GM19238 (cell line): ENCODE measurements around the gene NODAL.
"Not testable (repeated sequence)": the region's sequence is repeated elsewhere in the genome, so short reads cannot be mapped to it uniquely, and the experiment has no call there.

ENCODE experiments used
- DNase-seq: peaks from one replicate; pipeline ENCODE4 v3.0.0; 2011; ENCODE audit warnings: low spot score; ENCODE audit not compliant: insufficient read length

The NODAL gene

DNA sequence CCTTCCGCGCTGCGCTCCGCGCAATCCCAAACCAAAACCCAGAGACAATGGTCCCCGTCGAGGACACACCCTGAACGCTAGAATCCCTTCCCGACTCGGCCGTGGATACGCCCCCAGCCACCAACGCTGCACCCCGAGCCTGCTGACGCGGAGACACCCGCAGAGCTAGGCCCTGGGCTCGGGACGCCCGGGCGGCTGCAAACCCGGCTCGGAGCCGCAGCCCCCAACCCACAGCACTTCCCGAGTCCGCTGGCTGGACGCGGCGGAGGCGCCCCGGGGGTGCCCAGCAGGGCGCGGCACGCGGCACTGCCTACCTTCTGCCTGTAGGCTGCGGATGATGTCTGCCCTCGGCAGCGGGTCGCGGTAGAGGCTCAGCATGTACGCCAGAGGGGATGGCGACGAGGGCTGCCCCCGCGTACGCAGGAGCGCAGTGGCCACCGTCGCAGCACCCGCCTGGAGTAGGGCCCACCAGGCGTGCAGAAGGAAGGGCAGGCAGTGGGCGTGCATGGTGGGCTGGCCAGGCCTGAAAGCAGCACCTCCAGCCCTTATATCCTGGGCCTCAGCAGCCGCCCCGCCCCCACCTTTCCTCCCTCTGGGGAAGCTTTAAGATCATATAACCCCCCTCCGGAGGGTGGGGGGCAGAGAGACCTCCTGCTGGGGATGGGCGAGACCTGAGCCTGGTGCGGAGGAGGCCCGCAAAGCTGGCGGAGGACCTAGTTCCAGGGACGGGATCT lies at the start of gene NODAL:
TSS of gene NODAL (minus strand) at position 521 of the 734 bp plus-strand sequence. CDS start at position 507, 14 bp downstream.
- DNase-seq = no peak

DNA sequence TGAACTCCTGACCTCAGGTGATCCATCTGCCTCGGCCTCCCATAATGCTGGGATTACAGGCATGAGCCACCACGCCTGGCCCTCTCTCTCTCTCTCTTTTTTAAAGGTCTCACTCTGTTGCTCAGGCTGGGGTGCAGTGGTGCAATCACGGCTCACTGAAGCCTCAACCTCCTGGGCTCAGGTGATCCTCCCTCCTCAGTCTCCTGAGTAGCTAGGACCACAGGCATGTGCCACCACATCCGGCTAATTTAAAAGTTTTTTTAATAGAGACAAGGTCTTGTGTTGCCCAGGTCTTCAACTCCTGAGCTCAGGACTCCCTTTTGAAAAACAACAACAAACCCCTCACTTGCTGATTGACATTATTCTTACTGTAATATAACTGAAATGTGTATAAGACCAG lies 48.7 kb upstream of the NODAL start:
- no peak for DNase-seq

DNA sequence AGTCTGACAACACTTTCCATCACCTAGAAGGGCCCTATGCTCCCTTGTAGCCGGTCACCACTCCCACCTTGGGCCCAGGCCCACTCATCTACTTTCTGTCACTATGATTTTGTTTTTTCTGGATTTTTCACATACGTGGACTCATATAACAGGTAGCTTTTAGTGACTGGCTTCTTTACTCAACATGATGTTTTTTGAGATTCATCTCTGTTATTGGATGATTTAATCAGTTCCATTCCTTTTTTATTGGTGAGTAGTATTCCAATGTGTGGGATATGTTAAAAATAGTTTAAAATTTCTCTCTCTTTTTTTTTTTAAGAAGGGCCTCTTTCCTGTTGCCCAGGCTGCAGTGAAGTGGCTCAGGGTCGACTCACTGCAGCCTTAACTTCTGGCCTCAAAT lies 46.3 kb upstream of the NODAL start:
- DNase-seq = no peak

GRCh38 chr10:70483872-70484271 lies 42.4 kb upstream of the NODAL start:
- DNase-seq = not testable (repeated sequence)

DNA sequence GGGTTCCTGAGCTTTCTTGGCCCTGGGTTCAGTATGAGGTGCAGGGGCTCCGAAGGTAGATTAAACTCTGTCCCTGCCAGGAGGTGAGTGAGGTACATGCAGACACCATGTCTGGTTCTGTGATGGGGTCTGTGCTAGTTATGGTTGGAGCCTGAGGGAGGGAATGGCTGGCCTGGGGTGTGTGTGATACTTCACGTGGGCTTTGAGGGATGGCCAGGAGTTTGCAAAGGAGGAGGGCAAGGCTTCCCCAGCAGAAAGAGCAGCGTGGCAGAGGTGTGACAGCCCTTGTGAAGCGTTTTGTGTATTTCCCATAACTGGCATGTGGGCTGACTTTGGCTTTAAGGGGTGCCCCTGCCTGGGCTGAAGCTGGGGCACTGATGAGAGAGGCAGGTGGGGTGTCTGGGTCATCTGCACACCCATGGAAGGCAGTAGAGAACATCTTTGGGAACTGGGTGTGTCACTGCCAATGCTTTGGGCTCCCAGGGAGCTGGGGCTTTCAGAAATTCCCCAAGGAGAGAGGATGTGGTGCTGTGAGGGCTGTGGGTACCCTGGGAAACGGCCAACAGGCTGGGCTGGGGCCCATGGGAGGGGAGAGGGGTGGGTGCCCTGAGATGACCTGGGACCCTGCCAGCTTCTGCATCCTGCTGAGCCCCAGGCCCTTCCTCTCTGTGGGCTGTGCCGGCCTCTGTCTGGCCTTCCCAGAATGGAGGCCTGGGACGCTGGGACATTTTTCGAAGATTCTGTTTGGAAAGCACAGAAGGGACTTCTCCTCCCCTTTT lies 41.7 kb upstream of the NODAL start:
- no peak for DNase-seq

GRCh38 chr10:70481831-70482530 lies 40.5 kb upstream of the NODAL start:
- DNase-seq = no peak

DNA sequence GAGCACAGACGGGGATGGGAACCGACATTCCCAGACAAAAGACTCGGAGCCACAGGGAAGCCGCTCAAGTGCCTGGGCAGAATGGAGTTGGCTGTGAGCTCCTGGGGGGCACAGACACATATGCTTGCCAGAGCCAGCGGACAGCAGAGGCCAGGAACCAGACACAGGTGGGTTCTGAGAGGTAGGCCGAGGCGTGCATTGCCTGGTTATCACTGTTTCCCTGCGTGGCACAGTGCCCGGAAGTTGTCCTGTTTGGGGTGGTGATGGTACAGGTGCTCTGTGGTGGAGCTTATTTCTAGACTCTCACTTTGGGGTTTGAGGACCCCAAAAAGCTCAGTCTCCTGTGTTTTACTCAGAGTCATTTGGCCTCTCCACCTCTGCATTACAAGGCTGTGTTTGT lies 39.6 kb upstream of the NODAL start:
- DNase-seq = no peak

DNA sequence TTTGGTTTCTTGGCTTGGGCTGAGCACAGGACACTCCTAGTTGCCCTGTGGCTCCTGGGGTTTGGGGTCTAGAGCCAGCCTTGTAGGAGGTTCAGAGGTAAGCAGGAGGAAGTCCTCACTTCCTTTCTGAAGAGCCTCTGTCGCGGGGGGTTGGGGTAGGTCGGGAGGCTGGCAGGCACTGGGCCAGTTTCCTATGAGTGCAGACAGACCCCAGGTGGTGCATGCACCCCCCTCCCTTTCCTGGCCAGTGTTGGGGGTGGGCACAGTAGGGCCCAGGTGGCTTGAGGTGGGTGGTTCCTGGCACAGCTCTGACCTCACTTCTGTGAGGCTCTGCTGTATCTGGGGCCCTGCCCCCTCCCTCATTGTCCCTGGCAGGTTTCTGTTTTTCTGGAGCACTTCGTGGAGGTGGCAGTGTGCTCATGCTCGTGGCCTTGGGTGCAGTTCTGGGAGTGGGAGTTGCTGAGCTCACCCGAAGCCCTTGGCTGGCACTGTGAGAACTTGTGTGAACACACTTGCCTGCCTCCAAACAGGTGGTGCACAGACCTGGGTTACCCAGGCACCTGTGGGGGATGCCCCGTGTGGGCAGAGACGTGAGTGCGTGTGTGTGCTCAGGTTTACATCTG lies 38.9 kb upstream of the NODAL start:
- no peak for DNase-seq

DNA sequence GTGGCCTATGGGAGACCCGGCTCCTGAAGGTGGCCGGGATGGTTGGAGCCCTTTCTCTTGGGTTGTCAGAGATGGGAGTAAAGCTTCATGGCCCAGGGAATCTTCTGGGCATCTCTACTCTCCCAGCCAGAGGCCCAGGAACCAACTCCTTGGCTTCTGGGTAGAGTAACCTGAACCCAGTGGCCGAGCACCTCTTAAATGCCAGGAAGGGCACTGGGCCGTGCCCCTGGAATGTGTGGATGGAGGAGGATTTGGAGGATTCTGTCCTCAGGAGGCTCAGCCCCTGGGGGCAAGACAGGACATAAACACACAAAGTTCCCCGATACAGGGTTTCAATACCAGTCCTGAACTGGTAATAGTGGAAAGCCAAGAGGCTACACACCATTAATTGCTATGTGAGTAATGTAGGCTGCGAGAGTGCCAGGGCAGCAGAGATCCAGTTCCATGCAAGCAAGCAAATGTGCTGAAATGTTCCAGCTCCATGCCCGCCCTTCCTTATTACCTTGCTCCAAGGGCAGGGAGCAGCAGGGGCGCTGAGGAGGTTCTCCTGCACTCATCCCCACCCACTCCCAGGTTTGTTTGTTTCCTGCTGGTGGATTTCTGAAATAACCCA lies 38.3 kb upstream of the NODAL start:
- no peak for DNase-seq

DNA sequence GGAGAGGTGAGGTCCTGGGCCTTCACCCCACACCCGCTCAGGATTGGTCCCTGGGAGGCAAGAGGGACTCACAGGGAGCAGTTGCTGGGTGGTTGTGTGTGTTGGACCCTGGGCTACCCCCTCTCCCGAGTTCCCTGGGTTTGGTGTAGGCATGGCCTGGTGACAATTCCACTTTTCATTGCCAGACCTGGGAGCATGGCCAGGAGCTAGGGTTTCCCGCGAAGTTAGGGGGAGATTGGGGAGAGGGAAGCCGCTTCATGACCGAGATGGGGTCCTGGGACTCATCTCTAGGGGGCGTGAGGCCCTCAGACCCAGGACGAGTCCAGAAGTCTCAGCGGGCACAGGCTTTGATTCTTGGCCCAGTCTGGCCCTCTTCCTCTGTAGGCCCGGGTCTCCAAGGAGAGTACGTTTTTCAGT lies 37.7 kb upstream of the NODAL start:
- DNase-seq = no peak

DNA sequence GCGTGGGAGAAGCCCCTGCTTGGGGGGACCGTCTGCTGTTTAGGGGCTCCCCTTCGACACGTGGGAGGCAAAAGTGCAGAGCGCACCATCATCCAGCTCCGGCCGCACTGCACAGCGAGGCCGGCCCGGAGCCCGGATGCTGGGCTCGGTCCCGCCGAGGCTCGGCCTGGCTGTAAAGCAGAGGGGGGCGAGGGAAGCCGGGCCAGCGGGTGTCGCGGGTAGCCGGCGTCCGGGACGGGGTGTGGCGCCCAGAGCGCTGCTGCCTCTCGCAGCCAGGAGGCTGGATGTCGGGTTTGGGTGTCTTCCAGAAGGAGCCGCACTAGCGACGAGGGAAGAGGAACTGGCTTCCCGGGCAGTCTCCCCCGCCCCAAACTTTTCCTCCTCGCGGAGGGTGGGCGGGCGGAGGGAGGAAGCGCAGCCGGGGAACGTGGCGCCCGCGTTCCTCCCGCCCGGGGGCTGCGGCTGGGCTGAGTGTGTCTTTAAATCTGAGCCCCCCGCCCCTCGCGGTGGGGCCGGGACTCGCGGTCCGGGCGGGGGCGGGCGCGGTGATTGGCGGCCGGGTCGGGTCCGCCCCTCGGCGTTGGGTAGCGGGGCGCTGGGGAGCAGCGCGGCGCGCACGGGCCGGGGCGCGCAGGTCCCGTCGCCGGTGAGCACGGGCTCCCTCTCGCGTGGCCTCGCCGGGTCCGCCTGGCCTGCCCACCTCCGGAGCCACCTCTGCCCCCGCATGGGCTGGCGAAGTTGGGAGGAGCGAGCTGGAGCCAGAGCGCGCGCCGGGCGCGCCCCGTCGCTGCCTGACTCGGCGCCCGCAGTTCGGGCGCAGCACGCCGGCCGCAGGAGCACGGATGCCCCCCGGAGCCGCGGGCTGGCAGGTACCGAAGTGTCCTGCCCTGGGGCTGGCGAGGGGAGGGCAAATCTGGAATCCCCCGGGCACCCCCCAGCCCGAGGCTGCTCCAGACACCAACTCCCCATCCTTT lies 37.0 kb upstream of the NODAL start, which contains the start of gene PALD1:
TSS of gene PALD1 (plus strand) at position 577 of the 974 bp plus-strand sequence. CDS start 47,185 bp downstream, outside the sequence.
- DNase-seq = peak; percentile 60

DNA sequence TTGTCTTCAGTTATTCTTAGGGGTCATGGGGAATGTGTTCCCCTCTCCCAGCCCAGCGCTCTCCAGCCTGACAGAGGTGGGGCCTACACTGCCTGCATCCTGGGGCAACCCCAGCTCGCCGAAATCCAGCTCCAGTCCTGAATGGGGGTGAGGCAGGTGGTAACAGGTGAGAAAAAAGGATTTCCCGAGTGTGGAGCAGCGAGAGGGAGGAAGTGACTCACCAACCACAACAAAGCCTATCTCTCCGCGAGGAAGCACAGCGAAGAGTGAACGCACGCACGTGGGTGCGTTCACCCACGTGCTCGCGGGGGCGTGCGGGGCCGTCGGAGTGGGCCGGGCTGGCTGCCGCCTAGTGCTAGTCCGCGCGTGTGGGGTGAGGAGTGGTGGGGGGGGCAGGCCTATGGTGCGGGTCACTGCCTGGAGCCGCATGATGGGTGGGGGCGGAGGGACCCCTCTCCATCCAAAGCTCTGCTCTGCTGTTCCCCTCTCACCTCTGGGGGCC lies 36.2 kb upstream of the NODAL start:
- DNase-seq = no peak

DNA sequence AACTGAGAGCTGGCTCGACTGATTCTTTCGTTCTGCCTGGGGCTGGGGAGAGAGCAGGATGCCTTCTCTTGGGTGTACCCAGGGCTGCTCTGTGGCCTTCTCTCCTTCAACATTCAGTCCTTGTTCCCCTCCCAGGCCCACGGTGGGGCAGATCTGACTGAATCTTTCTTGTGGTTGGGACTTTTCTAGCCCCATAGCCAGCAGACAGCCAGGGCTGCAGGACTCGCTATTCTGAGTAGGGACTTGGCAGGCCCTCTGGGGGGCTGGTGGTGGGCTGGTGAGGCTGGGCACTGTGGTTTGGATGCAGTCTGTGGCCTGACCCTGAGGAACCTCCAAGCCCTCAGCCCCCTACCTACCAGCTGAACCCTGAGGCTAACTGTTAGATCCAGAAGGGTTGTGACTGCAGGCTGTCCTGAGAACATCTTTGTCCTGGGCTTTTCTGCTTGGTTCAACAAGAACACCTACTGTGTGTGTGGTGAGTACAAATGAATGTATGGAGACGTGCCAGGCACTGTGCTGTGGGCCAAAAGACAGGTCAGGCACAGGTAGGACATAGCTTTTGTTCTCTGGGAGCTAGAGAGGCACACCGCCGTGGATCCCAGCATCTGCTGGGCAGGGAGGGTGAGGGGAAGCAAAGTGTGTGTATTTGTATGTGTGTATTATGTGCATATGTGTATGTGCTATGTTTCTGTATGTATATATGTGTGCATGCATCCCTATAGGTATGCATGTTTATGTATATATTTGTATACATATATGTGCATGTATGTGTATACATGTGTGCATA lies 35.0 kb upstream of the NODAL start:
- DNase-seq = no peak

DNA sequence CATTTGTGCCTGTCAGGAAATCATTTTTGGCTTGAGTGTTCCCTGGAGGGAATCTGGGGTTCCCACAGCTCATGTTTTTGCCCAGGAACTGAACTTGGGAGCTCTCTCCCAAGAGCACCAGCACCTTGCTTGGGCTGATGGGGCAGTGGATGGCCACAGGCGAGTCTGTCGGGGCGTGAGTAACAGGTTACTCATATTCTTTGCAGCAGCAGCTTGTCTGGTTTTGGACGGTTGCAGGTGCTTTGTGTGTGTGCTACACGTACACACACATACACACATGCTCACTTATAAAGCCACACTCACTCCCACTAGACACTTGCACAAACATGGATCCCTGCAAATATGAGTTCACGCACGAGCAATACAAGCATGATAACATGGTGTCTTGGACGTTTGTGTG lies 34.2 kb upstream of the NODAL start:
- no peak for DNase-seq

DNA sequence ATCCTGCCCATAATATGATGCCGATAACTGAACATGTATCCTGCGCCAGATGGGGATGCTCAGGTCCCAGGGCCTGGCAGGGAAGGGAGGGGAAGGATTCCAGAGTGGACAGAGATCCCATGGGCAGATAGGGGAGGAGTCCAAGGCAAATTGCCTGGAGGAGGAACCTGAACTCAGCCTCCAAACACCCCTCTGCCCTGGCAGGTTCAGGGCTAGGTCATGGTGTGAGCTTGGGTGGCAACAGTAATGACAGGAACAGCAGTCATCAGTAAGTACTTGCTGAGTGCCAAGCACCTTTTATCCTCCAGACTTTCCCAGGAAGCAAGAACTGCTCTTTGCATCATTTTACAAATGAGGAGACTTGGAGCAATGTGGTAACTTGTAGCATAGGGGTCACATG lies 33.3 kb upstream of the NODAL start:
- no peak for DNase-seq

DNA sequence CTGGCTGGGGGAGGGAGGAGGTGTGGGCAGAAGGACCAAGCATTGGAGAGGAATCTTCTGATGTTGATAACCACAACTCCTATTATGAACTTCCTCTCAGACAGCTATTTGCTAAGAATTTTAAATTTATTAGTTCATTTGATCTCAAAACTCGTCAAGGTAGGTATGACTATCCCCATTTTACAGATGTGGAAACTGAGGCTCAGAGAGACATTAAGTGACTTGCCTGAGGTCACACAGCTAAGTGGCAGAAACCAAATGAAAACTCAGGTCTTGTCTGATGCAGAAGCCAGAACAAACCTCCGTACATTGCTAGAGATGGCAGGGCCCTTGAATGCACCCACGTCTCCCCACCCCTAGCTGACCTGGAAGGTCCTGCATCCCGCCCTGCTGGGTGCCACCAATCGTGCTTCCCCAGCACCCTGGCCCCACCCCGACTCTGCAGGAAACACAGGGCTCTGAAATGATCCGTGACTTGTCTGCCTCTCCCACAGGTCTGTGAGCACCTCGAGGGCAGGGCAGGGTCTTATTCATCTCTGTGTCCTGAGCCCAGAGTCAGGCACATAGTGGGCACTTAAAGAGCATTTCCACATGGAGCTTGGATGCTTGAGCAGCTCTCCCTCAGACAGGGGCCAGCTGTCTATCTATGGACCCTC lies 31.4 kb upstream of the NODAL start:
- no peak for DNase-seq

GRCh38 chr10:70466951-70467350 lies 25.5 kb upstream of the NODAL start:
- no peak for DNase-seq

- no peak for DNase-seq
Measured at GRCh38 chr10:70465832-70466231, 24.4 kb upstream of the NODAL start.
